Inflammatory macrophage treated with lipopolysaccharide for 1 hour (primary cell): ENCODE data around the gene CARNS1.
A peak's percentile ranks its signal among the peaks of the same experiment; 100 is the strongest.
"Not testable (repeated sequence)": the region's sequence is repeated elsewhere in the genome, so short reads cannot be mapped to it uniquely, and the experiment has no call there.

ENCODE experiments used
- DNase-seq, 2 donors: peaks; one replicate each; pipeline ENCODE4 v3.0.0-alpha.2; 2020 to 2022

Gene CARNS1

GRCh38 chr11:67445515-67445914 is 30.0 kb downstream of the CARNS1 start:
- no peak for DNase-seq

GRCh38 chr11:67448220-67448609 is 32.7 kb downstream of the CARNS1 start:
- no peak for DNase-seq

GRCh38 chr11:67449116-67449844 is 33.8 kb downstream of the CARNS1 start:
- DNase-seq = peak; percentile 41 to 51

GRCh38 chr11:67450796-67451657 is 35.5 kb downstream of the CARNS1 start:
- DNase-seq = no peak

GRCh38 chr11:67451658-67451976 is 36.1 kb downstream of the CARNS1 start:
- no peak for DNase-seq

GRCh38 chr11:67452141-67452952 is 36.9 kb downstream of the CARNS1 start, which contains the start of gene GPR152:
TSS of gene GPR152 (minus strand) at chr11:67452729. CDS start at chr11:67452724, 5 bp downstream.
- no peak for DNase-seq

- no peak for DNase-seq
Observed at GRCh38 chr11:67453816-67454732, 38.6 kb downstream of the CARNS1 start.

GRCh38 chr11:67455054-67455453 is 39.6 kb downstream of the CARNS1 start, which contains the start of gene CABP4:
TSS of gene CABP4 (plus strand) at chr11:67455354. CDS start at chr11:67455424, 70 bp downstream.
- DNase-seq = no peak

- no peak for DNase-seq
Observed at GRCh38 chr11:67456068-67456705, 40.7 kb downstream of the CARNS1 start.

- no peak for DNase-seq
Observed at GRCh38 chr11:67457453-67457852, 42.0 kb downstream of the CARNS1 start.

- no peak for DNase-seq
Observed at GRCh38 chr11:67458266-67458665, 42.8 kb downstream of the CARNS1 start.

- DNase-seq = no peak
Observed at GRCh38 chr11:67463186-67463585, 47.7 kb downstream of the CARNS1 start.

GRCh38 chr11:67463680-67464410 is 48.4 kb downstream of the CARNS1 start:
- peak; percentile 81 to 82 for DNase-seq

- DNase-seq = peak; percentile 70 to 81
Observed at GRCh38 chr11:67464411-67465188, 49.1 kb downstream of the CARNS1 start.

GRCh38 chr11:67465189-67465510 is 49.7 kb downstream of the CARNS1 start:
- no peak for DNase-seq

GRCh38 chr11:67465530-67465929 is 50.1 kb downstream of the CARNS1 start:
- not testable (repeated sequence) for DNase-seq

- no peak for DNase-seq
Observed at GRCh38 chr11:67466367-67466766, 50.9 kb downstream of the CARNS1 start.

- DNase-seq = no peak
Observed at GRCh38 chr11:67466962-67467771, 51.7 kb downstream of the CARNS1 start.

- DNase-seq = no peak
Observed at GRCh38 chr11:67468056-67468455, 52.6 kb downstream of the CARNS1 start.
